Hepatic stellate cell (primary cell): Measurements from ENCODE around the gene C17orf113.
"Not testable (repeated sequence)": the region's sequence is repeated elsewhere in the genome, so short reads cannot be mapped to it uniquely, and the experiment has no call there.

Source experiments
- DNase-seq: peaks from one replicate; pipeline ENCODE4 v3.0.0; 2011; ENCODE audit warnings: low spot score

C17orf113 gene

GRCh38 chr17:42016411-42016831, 34.0 kb downstream of the C17orf113 start:
- DNase-seq: no peak

- not testable (repeated sequence) for DNase-seq
These were observed 36.7 kb downstream of the C17orf113 start for GRCh38 chr17:42013740-42014139.

GRCh38 chr17:42012363-42012762, 38.0 kb downstream of the C17orf113 start:
- not testable (repeated sequence) for DNase-seq

- peak; percentile 72 for DNase-seq
These were observed 39.4 kb downstream of the C17orf113 start for GRCh38 chr17:42010898-42011516.

GRCh38 chr17:42010266-42010680, 40.1 kb downstream of the C17orf113 start:
- DNase-seq: not testable (repeated sequence)

GRCh38 chr17:42009170-42009569, 41.2 kb downstream of the C17orf113 start:
- DNase-seq: no peak

- DNase-seq: no peak
These were observed 45.2 kb downstream of the C17orf113 start for GRCh38 chr17:42005166-42005565.

- peak; percentile 52 for DNase-seq
These were observed 47.6 kb downstream of the C17orf113 start for GRCh38 chr17:42002792-42003301.

- DNase-seq: no peak
These were observed 48.1 kb downstream of the C17orf113 start for GRCh38 chr17:42002175-42002791.

GRCh38 chr17:42001729-42002128, 48.7 kb downstream of the C17orf113 start:
- DNase-seq: no peak

GRCh38 chr17:42000413-42001133, 49.8 kb downstream of the C17orf113 start:
- DNase-seq: no peak

- no peak for DNase-seq
These were observed 51.9 kb downstream of the C17orf113 start for GRCh38 chr17:41998497-41998896.

GRCh38 chr17:41996855-41997164, 53.6 kb downstream of the C17orf113 start:
- DNase-seq: no peak

GRCh38 chr17:41992576-41992975, 57.8 kb downstream of the C17orf113 start:
- DNase-seq: no peak

- DNase-seq: no peak
These were observed 60.5 kb downstream of the C17orf113 start for GRCh38 chr17:41989702-41990419.

- no peak for DNase-seq
These were observed 62.0 kb downstream of the C17orf113 start for GRCh38 chr17:41988418-41988817.
